Activated T-cell treated with anti-CD3 and anti-CD28 coated beads, Interleukin-2, amount 50 U/mL, for 48 hours (primary cell): ENCODE measurements around the gene LINC01488.

Experiments
- DNase-seq, 2 experiments: peaks; one replicate each; pipeline ENCODE4 v3.0.0-alpha.2; 2020

LINC01488 gene

GRCh38 chr11:69535908-69536307 is 54.4 kb downstream of the LINC01488 start:
- DNase-seq = no peak

GRCh38 chr11:69536406-69536805 is 54.9 kb downstream of the LINC01488 start:
- DNase-seq = no peak

- DNase-seq = no peak
Observed at GRCh38 chr11:69537126-69537525, 55.7 kb downstream of the LINC01488 start.

GRCh38 chr11:69537855-69538640 is 56.6 kb downstream of the LINC01488 start:
- DNase-seq = no peak

GRCh38 chr11:69538854-69539253 is 57.4 kb downstream of the LINC01488 start:
- DNase-seq = no peak

- DNase-seq = no peak
Observed at GRCh38 chr11:69539416-69540117, 58.1 kb downstream of the LINC01488 start.

- DNase-seq = no peak
Observed at GRCh38 chr11:69540118-69541000, 58.9 kb downstream of the LINC01488 start.

- DNase-seq = no peak
Observed at GRCh38 chr11:69541001-69541285, 59.5 kb downstream of the LINC01488 start.

GRCh38 chr11:69541501-69542313 is 60.2 kb downstream of the LINC01488 start:
- DNase-seq = no peak

GRCh38 chr11:69542314-69543168 is 61.1 kb downstream of the LINC01488 start:
- DNase-seq = no peak
